B cell (primary cell): ENCODE results near the gene CHCHD1. TPM values are rescaled to one million over a fixed set of nuclear protein-coding genes. Genes with fewer than 3 reads are reported as not detected.
A peak's percentile ranks its signal among the peaks of the same experiment; 100 is the strongest.

Experiments used
- ATAC-seq: fragments of 200-7000 bp; cut with Tn5 transposase; one replicate; pipeline ENCODE4 v1.10.0; 2021; ENCODE audit warnings: low read depth, mild to moderate bottlenecking, moderate number of reproducible peaks, moderate library complexity
- CTCF ChIA-PET: fragments of 350-600 bp; sonication (Branson Sonifier 250); formaldehyde crosslinking; loops from one replicate; lab custom pipeline; 2021; ENCODE audit warnings: antibody characterized with exemption, inconsistent platforms; lab: Charles Lee
- POLR2A ChIA-PET: fragments of 350-600 bp; sonication (Branson Sonifier 250); formaldehyde crosslinking; loops from one replicate; lab custom pipeline; 2021; ENCODE audit warnings: antibody characterized with exemption; lab: Charles Lee
- DNase-seq: peaks from one replicate; pipeline ENCODE4 v3.0.0; 2013
- H2AFZ ChIP-seq: 2 replicates; pipeline ENCODE4 v1.6.1; 2012; ENCODE audit warnings: mild to moderate bottlenecking, low read depth, low read length; ENCODE audit not compliant: insufficient read depth, poor library complexity, severe bottlenecking
- H3K27ac ChIP-seq, 2 donors: 1 replicate in 1 of 2; 2 replicates in 1 of 2; pipeline ENCODE4 v1.5.1; 2012 to 2013; ENCODE audit warnings: low read length in 2 of 2, mild to moderate bottlenecking in 2 of 2, moderate library complexity in 1 of 2
- H3K27me3 ChIP-seq, 4 experiments: fragments of 200-600 bp in 1 of 4; sonication (generic) in 1 of 4; replicated peaks in 1 of 4; 1 replicate in 2 of 4; 2 replicates in 2 of 4; pipeline versions ENCODE4 v1.6.1 to v1.7.0; 2013 to 2016; ENCODE audit warnings: low read length in 3 of 4, mild to moderate bottlenecking in 2 of 4, mixed read lengths in 1 of 4, moderate library complexity in 1 of 4; ENCODE audit not compliant: insufficient read depth in 4 of 4, control insufficient read depth in 3 of 4; ENCODE audit errors: control extremely low read depth in 1 of 4
- H3K36me3 ChIP-seq, 2 experiments: replicated peaks in 1 of 2; 1 replicate in 1 of 2; 2 replicates in 1 of 2; pipeline versions ENCODE4 v1.6.1 to v1.7.1; 2013; ENCODE audit warnings: low read length in 1 of 2; ENCODE audit not compliant: insufficient read depth in 2 of 2, control insufficient read depth in 1 of 2; ENCODE audit errors: control extremely low read depth in 1 of 2, extremely low read depth in 1 of 2
- H3K4me1 ChIP-seq, 2 donors: fragments of 200-600 bp in 1 of 2; sonication (generic) in 1 of 2; 1 replicate in 1 of 2; 2 replicates in 1 of 2; pipeline versions ENCODE4 v1.5.1 to v1.6.1; 2013 to 2017; ENCODE audit warnings: low read length in 2 of 2; ENCODE audit not compliant: control insufficient read depth in 2 of 2, insufficient read depth in 2 of 2
- H3K4me2 ChIP-seq: replicated peaks from 2 replicates; pipeline ENCODE3; 2012; ENCODE audit warnings: mild to moderate bottlenecking, low read depth, low read length; ENCODE audit not compliant: poor library complexity, severe bottlenecking
- H3K4me3 ChIP-seq, 5 experiments: fragments of 200-600 bp in 1 of 5; sonication (generic) in 1 of 5; 1 replicate in 3 of 5; 2 replicates in 2 of 5; pipeline versions ENCODE4 v1.5.1 to v1.7.0; 2011 to 2016; ENCODE audit warnings: low read length in 4 of 5, mild to moderate bottlenecking in 4 of 5, low read depth in 2 of 5, control low read depth in 1 of 5, moderate library complexity in 1 of 5; ENCODE audit not compliant: insufficient read depth in 1 of 5; ENCODE audit errors: control extremely low read depth in 1 of 5, extremely low read depth in 1 of 5
- H3K79me2 ChIP-seq: fragments of 200-600 bp; sonication (generic); one replicate; pipeline ENCODE4 v1.6.0; 2016; ENCODE audit warnings: low read length; ENCODE audit not compliant: control insufficient read depth, insufficient read depth
- H3K9ac ChIP-seq: fragments of 200-600 bp; sonication (generic); 2 replicates; pipeline ENCODE4 v1.6.1; 2017; ENCODE audit warnings: mild to moderate bottlenecking, low read length, moderate library complexity
- H3K9me3 ChIP-seq, 3 donors: one replicate each; pipeline versions ENCODE4 v1.6.1 to v1.7.1; 2013; ENCODE audit warnings: low read length in 2 of 3; ENCODE audit not compliant: control insufficient read depth in 2 of 3, insufficient read depth in 1 of 3; ENCODE audit errors: control extremely low read depth in 1 of 3
- H4K20me1 ChIP-seq: 2 replicates; pipeline ENCODE4 v1.6.0; 2012; ENCODE audit warnings: mild to moderate bottlenecking, low read length; ENCODE audit not compliant: insufficient read depth, control insufficient read depth, poor library complexity, severe bottlenecking
- H3K27ac Mint-ChIP-seq: one replicate; pipeline ENCODE4 v1.8.0; 2021; ENCODE audit warnings: mixed read lengths
- H3K27me3 Mint-ChIP-seq: one replicate; pipeline ENCODE4 v1.8.0; 2021; ENCODE audit warnings: mixed read lengths
- H3K4me1 Mint-ChIP-seq: one replicate; pipeline ENCODE4 v1.8.0; 2021; ENCODE audit warnings: mixed read lengths
- H3K4me3 Mint-ChIP-seq: one replicate; pipeline ENCODE4 v1.8.0; 2021; ENCODE audit warnings: mixed read lengths
- H3K9me3 Mint-ChIP-seq: one replicate; pipeline ENCODE4 v1.8.0; 2022; ENCODE audit warnings: mixed read lengths; ENCODE audit not compliant: insufficient read depth
- EZH2 ChIP-seq: IDR thresholded peaks from 2 replicates; pipeline ENCODE4 v1.6.1; 2012; ENCODE audit warnings: borderline replicate concordance, low read depth, mild to moderate bottlenecking, moderate library complexity, low read length; ENCODE audit not compliant: insufficient read depth, poor library complexity, severe bottlenecking
- WGBS: methylation state at CpG from one replicate; pipeline ENCODE4 v1.1.5; 2013; ENCODE audit warnings: missing lambda C conversion rate; ENCODE audit not compliant: insufficient coverage; 5-methylcytosine and 5-hydroxymethylcytosine counted together
- intact Hi-C: fragments of 100-400 bp; cut with micrococcal nuclease; formaldehyde crosslinking; loops from one replicate; pipeline ENCODE4 v1.10.0; 2022
- polyA plus RNA-seq: library from polyadenylated mRNA; depleted of rRNA; stranded (reverse); fragments of >200 nt; gene quantifications from 2 replicates; pipeline ENCODE4 v1.2.3, GENCODE V29; 2012
- total RNA-seq, 2 donors: library from RNA; stranded (reverse); fragments of 120-200 nt in 1 of 2; gene quantifications; 1 replicate in 1 of 2; 2 replicates in 1 of 2; pipeline versions ENCODE4 v1.2.3 to v1.2.4, GENCODE V29; 2013 to 2022
- TF ChIP-seq, protein P1 (sequence below): fragments of 200-600 bp; IDR thresholded peaks from one replicate; pipeline ENCODE4 v1.8.0; 2022; ENCODE audit warnings: antibody characterized with exemption, mild to moderate bottlenecking

Gene CHCHD1
- total and polyA plus RNA-seq, 2 donors (not counting 1 experiment from before 2014, with no cell fraction given), result 11.9 to 14.7 TPM

DNA sequence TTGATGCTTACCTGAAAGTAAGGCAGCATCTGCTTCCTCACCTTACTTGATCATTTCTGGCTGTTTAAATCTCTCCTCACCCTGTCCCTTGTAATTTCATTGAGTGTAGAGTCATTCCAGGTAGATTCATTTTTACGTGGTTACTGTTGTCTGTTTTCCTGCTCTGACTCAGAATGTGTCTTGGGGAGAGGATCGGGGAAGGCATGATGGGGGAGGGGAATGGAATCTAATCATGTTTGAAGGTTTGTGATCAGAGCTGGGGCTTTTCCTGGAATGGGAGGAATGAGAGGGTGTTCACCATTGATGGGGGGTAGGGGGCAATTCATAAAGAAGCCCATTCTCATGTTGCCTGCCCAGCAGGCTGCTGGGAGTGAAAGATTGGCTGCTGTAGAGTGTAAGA lies 18.9 kb upstream of the CHCHD1 start:
- Histone ChIP-seq H3K27me3 (no peaks in the 10 kb centered on the region), H3K4me2 (no peak overlapping the region), H4K20me1 (peaks cover 34% of the 10 kb centered on the region), H3K27ac (peak overlapping the region in 1 of 2 donors; percentile 40), H3K79me2 (peaks cover 21% of the 10 kb centered on the region), H2AFZ (no peak overlapping the region), H3K4me1 (peaks cover 0 to 6% of the 10 kb centered on the region in 2 donors), H3K36me3 (peaks cover 5 to 82% of the 10 kb centered on the region in 2 experiments), H3K9ac (no peak overlapping the region), H3K9me3 (no peaks in the 10 kb centered on the region), H3K4me3 (no peak overlapping the region)
- intact Hi-C loops, result no loop called here
- H3K9me3 Mint-ChIP-seq, result no peaks in the 10 kb centered on the region
- DNase-seq (no peak), ATAC-seq (no peak)
- TF ChIP-seq EZH2, result no peak
- TF ChIP-seq, protein P1, sequence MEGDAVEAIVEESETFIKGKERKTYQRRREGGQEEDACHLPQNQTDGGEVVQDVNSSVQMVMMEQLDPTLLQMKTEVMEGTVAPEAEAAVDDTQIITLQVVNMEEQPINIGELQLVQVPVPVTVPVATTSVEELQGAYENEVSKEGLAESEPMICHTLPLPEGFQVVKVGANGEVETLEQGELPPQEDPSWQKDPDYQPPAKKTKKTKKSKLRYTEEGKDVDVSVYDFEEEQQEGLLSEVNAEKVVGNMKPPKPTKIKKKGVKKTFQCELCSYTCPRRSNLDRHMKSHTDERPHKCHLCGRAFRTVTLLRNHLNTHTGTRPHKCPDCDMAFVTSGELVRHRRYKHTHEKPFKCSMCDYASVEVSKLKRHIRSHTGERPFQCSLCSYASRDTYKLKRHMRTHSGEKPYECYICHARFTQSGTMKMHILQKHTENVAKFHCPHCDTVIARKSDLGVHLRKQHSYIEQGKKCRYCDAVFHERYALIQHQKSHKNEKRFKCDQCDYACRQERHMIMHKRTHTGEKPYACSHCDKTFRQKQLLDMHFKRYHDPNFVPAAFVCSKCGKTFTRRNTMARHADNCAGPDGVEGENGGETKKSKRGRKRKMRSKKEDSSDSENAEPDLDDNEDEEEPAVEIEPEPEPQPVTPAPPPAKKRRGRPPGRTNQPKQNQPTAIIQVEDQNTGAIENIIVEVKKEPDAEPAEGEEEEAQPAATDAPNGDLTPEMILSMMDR, result no peak
- H3K27ac Mint-ChIP-seq, result no peak overlapping the region
- H3K4me1 Mint-ChIP-seq, result peaks cover 11% of the 10 kb centered on the region
- CTCF ChIA-PET, result interaction anchor here (0.9 kb wide), 1 partner anchor 8 kb away, joined by 4 read pairs; no protein-coding TSS in a partner anchor
- no peaks in the 10 kb centered on the region for H3K27me3 Mint-ChIP-seq
- POLR2A ChIA-PET, result interaction anchor here (0.6 kb wide), 1 partner anchor 594 kb away, joined by 3 read pairs; no protein-coding TSS in a partner anchor
- no peak overlapping the region for H3K4me3 Mint-ChIP-seq
- 77% methylated on average over 2 of the region's 2 CpGs for WGBS

DNA sequence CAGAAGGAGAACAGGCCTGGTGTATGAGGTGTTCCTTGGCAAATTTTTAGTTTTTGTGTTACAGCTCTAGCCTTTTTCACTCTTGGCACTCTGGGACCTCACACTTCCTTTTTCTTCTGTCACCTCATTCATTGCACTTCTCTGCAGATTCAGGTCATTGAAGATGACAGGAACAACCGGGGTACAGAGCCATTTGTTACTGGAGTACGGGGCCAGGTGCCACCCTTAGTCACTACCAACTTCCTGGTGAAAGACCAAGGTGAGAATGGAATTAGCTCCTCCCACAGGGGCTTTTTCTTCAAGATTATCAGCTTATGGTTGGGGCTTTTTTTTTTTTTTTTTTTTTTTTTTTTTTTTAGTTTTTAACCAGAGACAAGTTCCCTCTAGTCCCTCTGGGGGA lies 18.5 kb upstream of the CHCHD1 start:
- H3K4me1 ChIP-seq, result peaks cover 0 to 9% of the 10 kb centered on the region in 2 donors
- Mint-ChIP-seq H3K4me1 (peaks cover 13% of the 10 kb centered on the region), H3K27ac (peak overlapping the region; percentile 50), H3K9me3 (no peaks in the 10 kb centered on the region), H3K4me3 (no peak overlapping the region), H3K27me3 (no peaks in the 10 kb centered on the region)
- H3K27me3 ChIP-seq, result no peaks in the 10 kb centered on the region
- no peak overlapping the region for H2AFZ ChIP-seq
- peak overlapping the region in 1 of 2 donors; percentile 40 for H3K27ac ChIP-seq
- TF ChIP-seq EZH2, result no peak
- TF ChIP-seq, protein P1, result no peak
- H3K4me3 ChIP-seq, result no peak overlapping the region
- H3K9me3 ChIP-seq, result no peaks in the 10 kb centered on the region
- DNase-seq (peak; percentile 44), ATAC-seq (no peak)
- CTCF ChIA-PET, result no interaction called here
- WGBS, result 50% methylated on average over 1 of the region's 2 CpGs
- H3K79me2 ChIP-seq, result peaks cover 20% of the 10 kb centered on the region
- intact Hi-C loops, result no loop called here
- H3K36me3 ChIP-seq, result peaks cover 5 to 84% of the 10 kb centered on the region in 2 experiments
- POLR2A ChIA-PET, result interaction anchor here (0.6 kb wide), 1 partner anchor 594 kb away, joined by 3 read pairs; no protein-coding TSS in a partner anchor
- H4K20me1 ChIP-seq, result peaks cover 34% of the 10 kb centered on the region
- no peak overlapping the region for H3K4me2 ChIP-seq
- no peak overlapping the region for H3K9ac ChIP-seq
